Prostate gland (tissue), 2 donors: ENCODE results near the gene BRINP1.

Experiments
- POLR2A ChIP-seq: fragments of 450-650 bp; IDR thresholded peaks from one replicate; pipeline ENCODE4 v1.6.1; 2016; ENCODE audit warnings: antibody characterized with exemption, mild to moderate bottlenecking
- POLR2AphosphoS5 ChIP-seq: sonication (generic); formaldehyde crosslinking; IDR thresholded peaks from one replicate; pipeline ENCODE4 v1.6.1; 2017; ENCODE audit warnings: antibody characterized with exemption
- TF ChIP-seq, protein P1 (sequence below), 4 experiments: fragments of 200-600 bp in 2 of 4; fragments of 450-650 bp in 2 of 4; sonication (generic) in 2 of 4; IDR thresholded peaks; 1 replicate in 3 of 4; 2 replicates in 1 of 4; pipeline ENCODE4 v1.5.1; 2016 to 2019; ENCODE audit warnings: antibody characterized with exemption in 4 of 4, mild to moderate bottlenecking in 2 of 4, moderate library complexity in 2 of 4

DNA sequence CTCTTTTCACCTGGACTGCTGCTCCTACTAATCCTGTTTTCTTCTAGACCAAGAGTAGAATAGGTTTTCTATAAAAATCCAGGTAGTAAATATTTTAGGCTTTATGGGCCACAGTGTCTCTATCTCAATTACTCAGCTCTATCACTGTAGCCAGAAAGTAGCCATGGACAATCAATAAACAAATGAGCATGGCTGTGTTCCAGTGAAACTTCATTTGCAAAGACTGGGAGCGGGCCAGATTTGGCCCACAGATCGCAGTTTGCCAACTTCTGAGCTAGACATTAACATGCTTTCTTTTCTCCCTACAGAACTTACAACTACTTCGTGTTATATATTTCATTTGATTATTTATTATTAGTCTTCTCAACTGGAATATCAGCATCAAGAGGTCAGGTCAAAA lies 30.2 kb downstream of the BRINP1 start:
- TF ChIP-seq POLR2AphosphoS5: no peak
- TF ChIP-seq, protein P1, sequence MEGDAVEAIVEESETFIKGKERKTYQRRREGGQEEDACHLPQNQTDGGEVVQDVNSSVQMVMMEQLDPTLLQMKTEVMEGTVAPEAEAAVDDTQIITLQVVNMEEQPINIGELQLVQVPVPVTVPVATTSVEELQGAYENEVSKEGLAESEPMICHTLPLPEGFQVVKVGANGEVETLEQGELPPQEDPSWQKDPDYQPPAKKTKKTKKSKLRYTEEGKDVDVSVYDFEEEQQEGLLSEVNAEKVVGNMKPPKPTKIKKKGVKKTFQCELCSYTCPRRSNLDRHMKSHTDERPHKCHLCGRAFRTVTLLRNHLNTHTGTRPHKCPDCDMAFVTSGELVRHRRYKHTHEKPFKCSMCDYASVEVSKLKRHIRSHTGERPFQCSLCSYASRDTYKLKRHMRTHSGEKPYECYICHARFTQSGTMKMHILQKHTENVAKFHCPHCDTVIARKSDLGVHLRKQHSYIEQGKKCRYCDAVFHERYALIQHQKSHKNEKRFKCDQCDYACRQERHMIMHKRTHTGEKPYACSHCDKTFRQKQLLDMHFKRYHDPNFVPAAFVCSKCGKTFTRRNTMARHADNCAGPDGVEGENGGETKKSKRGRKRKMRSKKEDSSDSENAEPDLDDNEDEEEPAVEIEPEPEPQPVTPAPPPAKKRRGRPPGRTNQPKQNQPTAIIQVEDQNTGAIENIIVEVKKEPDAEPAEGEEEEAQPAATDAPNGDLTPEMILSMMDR (IDR thresholded peaks at IDR 0.05): no peak
- TF ChIP-seq POLR2A: no peak
